HG03045 (cell line): ENCODE results near the gene MAPKAP1.

Source experiments
- ATAC-seq: cut with Tn5 transposase; IDR thresholded peaks from one replicate; pipeline ENCODE4 v1.9.1; 2021; ENCODE audit warnings: mild to moderate bottlenecking, moderate library complexity; ENCODE audit not compliant: unreplicated experiment

MAPKAP1 gene

GRCh38 chr9:125706651-125707471 lies at the start of gene MAPKAP1:
Gene MAPKAP1, minus strand, starts transcription at chr9:125707208. Its CDS starts 34,634 bp downstream, at chr9:125672574.
- ATAC-seq, result peak; percentile 92

- no peak for ATAC-seq
These were observed 49.5 kb upstream of the MAPKAP1 start for GRCh38 chr9:125756518-125756917.

- no peak for ATAC-seq
These were observed 48.3 kb upstream of the MAPKAP1 start for GRCh38 chr9:125755340-125755739.

GRCh38 chr9:125754096-125754495 lies 47.1 kb upstream of the MAPKAP1 start:
- no peak for ATAC-seq

GRCh38 chr9:125752070-125752628 lies 45.1 kb upstream of the MAPKAP1 start:
- ATAC-seq, result no peak

- no peak for ATAC-seq
These were observed 43.6 kb upstream of the MAPKAP1 start for GRCh38 chr9:125750627-125751011.

GRCh38 chr9:125749951-125750626 lies 43.1 kb upstream of the MAPKAP1 start:
- no peak for ATAC-seq

GRCh38 chr9:125749287-125749935 lies 42.4 kb upstream of the MAPKAP1 start:
- no peak for ATAC-seq

- ATAC-seq, result no peak
These were observed 41.6 kb upstream of the MAPKAP1 start for GRCh38 chr9:125748446-125749099.

- ATAC-seq, result no peak
These were observed 40.9 kb upstream of the MAPKAP1 start for GRCh38 chr9:125747765-125748445.

GRCh38 chr9:125747053-125747764 lies 40.2 kb upstream of the MAPKAP1 start, which contains the start of gene PBX3:
Gene PBX3, plus strand, starts transcription at chr9:125747373.
- ATAC-seq, result no peak

GRCh38 chr9:125746774-125747052 lies 39.7 kb upstream of the MAPKAP1 start:
- ATAC-seq, result peak; percentile 17

- ATAC-seq, result peak; percentile 76
These were observed 39.2 kb upstream of the MAPKAP1 start for GRCh38 chr9:125746017-125746773.

GRCh38 chr9:125745682-125746016 lies 38.6 kb upstream of the MAPKAP1 start:
- ATAC-seq, result no peak

- ATAC-seq, result no peak
These were observed 38.0 kb upstream of the MAPKAP1 start for GRCh38 chr9:125745018-125745417.

GRCh38 chr9:125744616-125745015 lies 37.6 kb upstream of the MAPKAP1 start:
- ATAC-seq, result no peak

GRCh38 chr9:125743682-125744428 lies 36.8 kb upstream of the MAPKAP1 start:
- no peak for ATAC-seq

GRCh38 chr9:125742657-125743056 lies 35.6 kb upstream of the MAPKAP1 start:
- no peak for ATAC-seq

GRCh38 chr9:125739436-125739835 lies 32.4 kb upstream of the MAPKAP1 start:
- ATAC-seq, result no peak
